ENCODE data around the gene CDKL1.
"Not testable (repeated sequence)": the region's sequence is repeated elsewhere in the genome, so short reads cannot be mapped to it uniquely, and the experiment has no call there.

The CDKL1 gene

GRCh38 chr14:50335389-50335788 is 61.3 kb downstream of the CDKL1 start:
- no peak for DNase-seq (ENCODE audit: low read depth in 2 of 3, low spot score in 2 of 3)

DNA sequence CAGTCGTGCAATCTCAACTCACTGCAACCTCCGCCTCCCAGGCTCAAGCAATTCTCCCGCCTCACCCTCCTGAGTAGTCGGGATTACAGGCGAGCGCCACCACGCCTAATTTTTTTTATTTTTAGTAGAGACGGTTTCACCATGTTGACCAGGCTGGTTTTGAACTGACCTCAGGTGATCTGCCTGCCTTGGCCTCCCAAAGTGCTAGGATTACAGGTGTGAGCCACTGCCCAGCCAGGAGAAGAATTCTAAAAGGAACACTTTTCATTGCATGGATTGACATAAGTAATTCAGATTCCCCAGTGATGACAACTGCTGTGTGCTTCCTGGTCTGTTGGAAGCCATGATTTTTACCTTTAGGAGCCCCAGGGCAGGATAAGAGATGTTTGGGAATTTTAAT is 62.5 kb downstream of the CDKL1 start:
- no peak for DNase-seq (ENCODE audit: low read depth in 2 of 3, low spot score in 2 of 3)

DNA sequence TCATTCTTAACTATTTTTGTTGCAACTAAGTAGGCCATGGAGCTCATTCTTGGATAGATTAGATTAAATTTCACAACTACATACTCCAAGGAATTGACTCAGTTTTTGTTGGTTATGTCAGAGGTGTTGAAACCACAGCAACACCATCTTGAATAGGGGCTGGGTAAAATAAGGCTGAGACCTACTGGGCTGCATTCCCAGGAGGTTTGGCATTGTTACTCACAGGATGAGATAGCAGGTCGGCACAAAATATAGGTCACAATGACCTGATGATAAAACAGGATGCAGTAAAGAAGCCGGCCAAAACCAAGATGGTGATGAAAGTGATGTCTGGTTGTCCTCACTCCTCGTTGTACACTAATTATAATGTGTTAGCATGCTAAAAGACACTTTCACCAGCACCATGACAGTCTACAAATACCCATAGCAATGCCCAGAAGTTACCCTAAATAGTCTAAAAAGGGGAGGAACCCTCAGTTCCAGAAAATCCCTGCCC is 63.6 kb downstream of the CDKL1 start:
- no peak for DNase-seq (ENCODE audit: low read depth in 2 of 3, low spot score in 2 of 3)

DNA sequence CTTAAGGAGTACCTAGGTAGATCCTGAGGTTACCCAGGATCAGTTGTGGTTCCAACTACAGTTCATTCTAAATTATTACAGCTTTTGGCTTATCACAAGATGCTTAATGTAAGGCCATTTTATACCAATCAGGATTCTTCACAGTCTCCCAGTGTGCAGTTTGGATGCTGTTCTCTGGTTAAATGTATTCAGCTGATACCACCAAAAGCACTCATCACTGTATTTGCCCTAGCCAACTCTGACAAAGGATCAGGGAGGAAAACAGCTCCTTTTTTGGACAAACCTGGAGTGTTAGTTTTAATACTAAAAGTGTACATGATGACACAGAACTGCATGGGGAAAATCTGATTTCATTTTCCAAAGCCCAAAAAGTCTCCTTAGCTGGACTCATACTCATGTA is 65.1 kb downstream of the CDKL1 start:
- no peak for DNase-seq (ENCODE audit: low read depth in 2 of 3, low spot score in 2 of 3)

DNA sequence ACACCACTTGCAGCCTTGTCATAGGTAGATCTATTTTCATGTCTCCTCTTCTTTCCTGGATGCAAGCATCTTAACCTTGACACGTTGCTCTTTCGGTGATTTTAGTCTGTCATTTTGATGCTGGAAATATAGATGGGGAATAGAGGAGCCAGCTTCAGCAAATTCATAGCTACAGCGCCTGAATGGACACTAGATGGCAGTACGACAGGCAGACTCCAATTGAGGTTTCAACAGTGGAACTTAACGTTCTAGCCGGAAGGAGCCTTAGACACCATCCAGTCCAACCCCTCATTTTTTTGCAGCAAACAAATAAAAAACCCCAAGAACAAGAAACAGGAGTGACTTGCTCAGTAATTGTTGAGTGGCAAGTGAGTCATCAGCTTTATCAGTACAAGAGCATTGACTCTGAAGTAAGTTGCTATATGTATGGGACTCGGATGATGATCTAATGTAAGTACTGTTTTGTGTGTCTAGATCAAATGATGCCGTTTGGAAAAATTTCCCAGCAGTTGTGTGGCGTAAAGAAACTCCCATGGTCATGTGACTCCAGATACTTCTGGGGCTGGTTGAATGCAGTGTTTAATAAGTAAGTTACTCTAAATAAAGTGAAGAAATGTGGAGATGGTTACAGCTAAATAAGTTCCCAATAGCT is 75.5 kb downstream of the CDKL1 start:
- DNase-seq (ENCODE audit: low read depth in 2 of 3, low spot score in 2 of 3) = no peak

- DNase-seq (ENCODE audit: low read depth in 2 of 3, low spot score in 2 of 3) = no peak
Observed at GRCh38 chr14:50320283-50320682, 76.4 kb downstream of the CDKL1 start.

DNA sequence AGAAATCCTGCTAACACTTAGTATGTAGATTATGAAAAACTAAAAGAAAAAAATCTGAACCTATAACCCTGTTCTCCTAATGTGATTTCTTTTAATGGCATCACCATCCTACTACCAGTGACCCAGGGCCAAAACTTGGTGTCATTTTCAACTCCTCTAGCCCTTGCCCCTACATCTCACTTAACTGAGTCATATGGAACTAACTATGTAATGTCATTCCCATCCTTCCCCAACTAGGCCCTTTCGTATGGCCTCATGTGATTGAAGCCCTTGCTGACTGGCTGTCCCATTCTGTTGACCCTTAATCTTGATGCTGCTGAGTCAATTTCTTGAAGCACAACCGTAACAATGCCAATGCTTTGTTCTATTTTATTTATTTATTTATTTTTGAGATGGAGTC is 77.0 kb downstream of the CDKL1 start:
- no peak for DNase-seq (ENCODE audit: low read depth in 2 of 3, low spot score in 2 of 3)

DNA sequence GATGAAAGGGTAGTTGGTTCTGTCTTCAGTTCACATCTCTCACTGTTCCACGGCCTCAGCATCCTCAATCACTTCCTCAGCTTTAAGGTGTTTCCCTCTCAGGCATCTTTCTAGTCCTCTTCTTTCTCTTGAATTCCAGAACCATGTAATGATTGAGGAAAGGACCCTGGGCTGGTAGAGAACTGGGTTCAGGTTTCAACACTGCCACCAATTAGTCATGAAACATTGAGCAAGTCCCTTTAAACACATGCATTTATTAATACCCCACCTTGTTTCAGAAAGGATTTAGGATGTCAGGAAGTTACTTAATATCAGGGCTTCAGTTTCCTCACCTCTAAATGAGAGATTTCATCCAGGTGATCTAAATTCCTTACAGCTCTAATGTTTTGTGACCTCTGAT is 77.4 kb downstream of the CDKL1 start:
- DNase-seq (ENCODE audit: low read depth in 2 of 3, low spot score in 2 of 3) = no peak

DNA sequence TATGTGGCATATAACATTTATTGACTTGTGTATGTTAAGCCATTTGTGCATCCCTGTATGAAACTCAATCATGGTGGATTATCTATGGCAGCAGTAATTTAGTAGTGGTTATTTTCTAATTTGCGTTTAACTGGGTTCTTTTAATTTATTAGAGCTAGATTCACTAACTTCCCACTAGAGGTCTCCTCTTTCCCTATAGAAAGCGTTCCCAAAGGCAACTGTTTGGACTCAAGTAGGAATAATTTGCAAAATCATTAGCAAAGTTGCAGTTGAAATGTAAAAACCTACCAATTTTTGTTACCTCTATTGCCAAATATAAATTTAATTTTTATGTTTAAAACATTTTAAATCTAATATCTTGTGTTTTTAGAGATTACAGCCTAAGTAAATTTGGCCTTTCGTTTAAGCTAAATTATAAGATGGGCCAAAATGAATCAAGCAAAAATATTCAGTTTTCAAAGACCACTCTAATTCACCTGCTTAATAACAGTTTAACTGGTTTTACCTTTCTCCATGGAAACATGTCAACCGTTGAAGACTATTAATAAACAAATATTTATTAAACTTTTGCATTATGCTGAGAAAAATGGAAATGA is 78.6 kb downstream of the CDKL1 start:
- no peak for DNase-seq (ENCODE audit: low read depth in 2 of 3, low spot score in 2 of 3)

DNA sequence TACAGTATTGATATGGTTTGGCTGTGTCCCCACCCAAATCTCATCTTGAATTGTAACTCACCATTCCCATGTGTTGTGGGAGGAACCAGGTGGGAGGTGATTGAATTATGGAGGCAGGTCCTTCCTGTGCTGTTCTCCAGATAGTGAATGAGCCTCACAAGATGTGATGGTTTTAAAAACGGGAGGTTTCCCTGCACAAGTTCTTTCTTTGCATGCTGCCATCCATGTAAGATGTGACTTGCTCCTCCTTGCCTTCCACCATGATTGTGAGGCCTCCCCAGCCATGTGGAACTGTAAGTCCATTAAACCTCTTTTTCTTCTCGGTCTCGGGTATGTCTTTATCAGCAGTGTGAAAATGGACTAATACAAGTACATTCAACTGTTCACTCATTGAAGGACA is 82.6 kb downstream of the CDKL1 start:
- not testable (repeated sequence) for DNase-seq (ENCODE audit: low read depth in 2 of 3, low spot score in 2 of 3)

- no peak for DNase-seq (ENCODE audit: low read depth in 2 of 3, low spot score in 2 of 3)
Observed at GRCh38 chr14:50312734-50313054, 84.0 kb downstream of the CDKL1 start.

DNA sequence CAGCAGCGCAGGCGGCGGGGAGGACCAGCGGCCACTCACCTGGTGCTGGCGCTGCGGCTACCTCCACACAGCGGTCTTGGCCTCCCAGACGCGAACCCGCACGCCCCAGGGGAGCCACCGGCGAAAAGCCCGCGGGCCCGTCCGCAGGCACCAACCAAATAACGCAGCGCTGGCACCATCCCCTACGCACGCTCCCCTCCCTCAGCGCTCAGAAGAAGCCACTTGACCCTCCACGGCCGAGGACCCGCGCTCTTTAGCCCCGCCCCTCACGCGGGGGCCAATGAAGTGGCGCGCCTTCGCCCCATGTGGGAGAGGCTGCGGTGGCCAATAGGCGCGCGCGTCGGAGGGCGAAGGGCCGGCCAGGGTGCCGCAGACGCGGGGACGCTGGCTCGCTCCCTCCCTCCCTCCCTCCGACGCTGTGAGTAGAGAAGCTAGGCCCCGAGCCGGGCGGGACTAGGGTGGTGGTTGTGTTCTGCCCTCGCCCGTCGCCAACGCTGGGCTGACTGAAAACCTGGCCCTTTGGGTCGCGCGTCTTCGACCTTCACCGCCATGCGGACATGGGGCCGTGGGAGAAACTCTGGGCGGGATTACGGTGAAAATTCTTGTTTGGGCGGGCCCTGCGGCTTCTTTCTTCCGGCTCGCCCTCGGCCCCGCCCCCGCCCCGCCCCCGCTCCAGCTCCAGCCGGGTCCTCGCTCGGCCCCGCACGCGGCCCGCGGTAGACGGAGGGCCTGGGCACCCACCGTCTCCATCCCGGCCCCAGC is 84.5 kb downstream of the CDKL1 start, which contains the start of the genes DMAC2L and L2HGDH:
DMAC2L (plus strand) TSS at position 353 of the 762 bp plus-strand sequence. CDS start 9,164 bp downstream, outside the sequence.
L2HGDH (minus strand) TSS at position 258 of the 762 bp plus-strand sequence; CDS start at position 179, 79 bp downstream.
- DNase-seq (ENCODE audit: low read depth in 2 of 3, low spot score in 2 of 3) = peak; percentile 75 to 84 (median 79)

DNA sequence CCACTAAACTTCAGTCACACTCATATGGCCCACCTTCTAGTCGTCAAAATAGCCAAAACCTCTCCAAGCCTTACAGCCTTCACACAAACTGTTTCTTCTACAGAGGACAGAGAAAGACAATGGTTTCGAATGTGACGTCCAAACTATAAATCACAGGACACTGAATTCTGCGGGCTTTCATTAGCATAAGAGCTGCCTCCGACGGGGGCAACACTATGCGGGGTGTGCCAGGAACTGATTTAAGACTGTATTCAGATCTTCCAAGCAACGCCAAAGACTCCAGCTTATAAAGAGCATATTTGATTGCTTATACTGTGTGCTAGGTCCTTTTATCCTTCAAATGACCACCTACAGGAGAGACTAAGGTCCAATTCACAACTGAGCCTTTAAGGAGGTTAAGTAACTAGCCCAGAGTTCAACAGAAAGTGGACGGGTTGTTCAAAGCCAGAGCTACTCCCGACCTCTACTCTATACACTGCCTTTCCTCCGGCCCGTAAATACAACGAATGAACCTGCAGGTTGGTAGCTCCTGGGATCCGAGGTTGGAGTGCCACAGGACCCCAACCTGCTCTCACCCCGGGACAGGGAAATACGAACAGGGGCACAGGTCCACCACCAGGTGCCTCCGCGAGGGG is 85.2 kb downstream of the CDKL1 start:
- no peak for DNase-seq (ENCODE audit: low read depth in 2 of 3, low spot score in 2 of 3)

- no peak for DNase-seq (ENCODE audit: low read depth in 2 of 3, low spot score in 2 of 3)
Observed at GRCh38 chr14:50310445-50310844, 86.2 kb downstream of the CDKL1 start.

- DNase-seq (ENCODE audit: low read depth in 2 of 3, low spot score in 2 of 3) = no peak
Observed at GRCh38 chr14:50308363-50308915, 88.2 kb downstream of the CDKL1 start.

DNA sequence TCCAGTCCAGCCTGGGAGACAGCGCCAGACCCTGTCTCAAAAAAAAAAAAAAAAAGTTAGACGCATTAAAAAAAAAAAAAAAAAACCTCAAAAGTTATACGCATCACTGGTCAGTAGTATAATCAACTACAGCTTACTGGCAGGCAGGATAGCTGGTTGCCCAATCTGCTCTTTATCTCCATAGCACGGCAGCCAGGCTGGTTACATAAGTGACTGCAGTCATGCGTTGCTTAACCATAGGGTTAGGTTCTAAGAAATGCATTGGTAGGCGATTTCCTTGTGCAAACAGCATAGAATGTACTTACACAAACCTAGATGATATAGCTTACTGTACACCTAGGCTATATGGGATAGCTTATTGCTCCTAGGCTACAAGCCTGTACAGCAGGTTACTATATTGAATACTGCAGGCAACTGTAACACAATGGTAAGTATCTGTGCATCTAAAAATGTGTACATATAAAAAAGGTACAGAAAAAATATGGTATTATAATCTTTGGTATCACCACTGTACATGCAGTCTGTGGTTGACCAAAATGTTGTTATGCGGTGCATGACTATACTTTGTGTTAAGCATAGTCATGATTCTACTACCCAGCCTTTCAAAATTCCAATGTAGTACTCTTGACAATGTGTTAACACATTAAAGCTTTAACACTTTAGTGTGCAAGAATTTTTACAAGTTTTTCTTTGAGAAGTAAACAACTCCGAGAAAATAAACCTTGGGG is 92.8 kb downstream of the CDKL1 start:
- no peak for DNase-seq (ENCODE audit: low read depth in 2 of 3, low spot score in 2 of 3)

DNA sequence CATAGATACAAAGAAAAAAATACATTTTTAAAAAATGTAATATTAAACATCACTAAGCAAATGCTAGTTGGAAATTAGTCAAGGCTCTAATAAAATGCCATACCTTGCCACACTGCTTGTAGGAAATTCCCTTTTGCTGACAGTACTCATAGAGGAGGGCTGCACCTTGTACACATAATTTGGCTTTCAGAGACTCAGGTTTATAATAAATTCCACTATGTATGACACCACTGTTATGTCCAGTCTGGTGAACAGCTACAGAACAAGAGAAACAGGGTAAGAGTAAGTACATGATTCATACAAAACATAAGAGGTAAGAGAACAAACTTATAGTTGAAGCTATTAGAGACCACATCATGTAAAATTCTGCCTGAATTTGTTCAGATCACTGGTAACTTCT is 94.8 kb downstream of the CDKL1 start:
- no peak for DNase-seq (ENCODE audit: low read depth in 2 of 3, low spot score in 2 of 3)

GRCh38 chr14:50299585-50299984 is 97.1 kb downstream of the CDKL1 start:
- no peak for DNase-seq (ENCODE audit: low read depth in 2 of 3, low spot score in 2 of 3)

GRCh38 chr14:50290306-50290705 is 106.4 kb downstream of the CDKL1 start:
- DNase-seq (ENCODE audit: low read depth in 2 of 3, low spot score in 2 of 3) = no peak

GRCh38 chr14:50288146-50288545 is 108.5 kb downstream of the CDKL1 start:
- DNase-seq (ENCODE audit: low read depth in 2 of 3, low spot score in 2 of 3) = no peak

DNA sequence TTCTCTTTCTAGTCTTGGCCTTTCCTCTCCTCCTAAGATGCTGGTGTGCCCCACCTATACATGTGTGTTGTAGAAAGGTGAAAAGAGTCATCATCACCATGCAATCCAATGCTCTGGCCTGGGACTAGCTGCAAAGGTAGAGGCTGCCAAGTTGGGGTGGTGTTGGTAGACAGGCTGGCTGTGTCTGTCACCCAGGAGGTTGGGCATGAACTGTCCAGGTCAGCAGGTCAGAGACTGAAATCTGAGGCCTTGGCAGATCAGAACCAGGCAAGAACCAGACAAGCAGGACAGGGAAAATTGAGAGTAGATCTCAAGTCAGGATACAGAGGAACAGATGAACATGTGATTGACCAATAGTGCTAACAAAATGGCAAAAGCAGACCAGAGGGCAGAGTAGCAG is 110.8 kb downstream of the CDKL1 start:
- DNase-seq (ENCODE audit: low read depth in 2 of 3, low spot score in 2 of 3) = no peak

Data from activated CD8-positive, alpha-beta memory T cell treated with anti-CD3 and anti-CD28 coated beads for 48 hours (primary cell).